Stimulated activated CD4-positive, alpha-beta T cell treated with anti-CD3 and anti-CD28 coated beads, Interleukin-4, amount 100 ng/mL, for 48 hours (primary cell): ENCODE data around the gene NEDD4.
"Not testable (repeated sequence)": the region's sequence is repeated elsewhere in the genome, so short reads cannot be mapped to it uniquely, and the experiment has no call there.

ENCODE experiments used
- DNase-seq, 2 donors: peaks; one replicate each; pipeline ENCODE4 v3.0.0-alpha.2; 2020; ENCODE audit warnings: low read depth in 2 of 2

NEDD4 gene

DNA sequence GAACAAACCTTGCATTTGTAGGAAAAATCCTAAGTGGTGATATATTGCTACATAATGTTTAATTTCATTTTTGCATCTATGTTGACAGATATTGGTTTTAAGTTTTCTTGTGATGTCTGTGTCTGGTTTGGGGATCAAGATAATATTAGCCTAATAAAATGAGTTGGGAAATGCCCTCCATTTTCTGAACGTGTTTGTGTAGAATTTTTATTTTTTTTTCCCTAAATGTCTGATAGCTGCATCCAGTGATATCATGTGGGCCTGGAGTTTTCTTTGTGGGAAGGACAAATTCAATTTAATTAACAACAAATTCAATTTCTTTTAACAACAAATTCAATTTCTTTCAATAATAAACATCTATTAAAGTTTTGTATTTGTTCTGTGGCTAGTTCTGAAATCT lies 35.1 kb downstream of the NEDD4 start:
- no peak for DNase-seq

GRCh38 chr15:55954862-55955605 lies 38.4 kb downstream of the NEDD4 start:
- DNase-seq = no peak

DNA sequence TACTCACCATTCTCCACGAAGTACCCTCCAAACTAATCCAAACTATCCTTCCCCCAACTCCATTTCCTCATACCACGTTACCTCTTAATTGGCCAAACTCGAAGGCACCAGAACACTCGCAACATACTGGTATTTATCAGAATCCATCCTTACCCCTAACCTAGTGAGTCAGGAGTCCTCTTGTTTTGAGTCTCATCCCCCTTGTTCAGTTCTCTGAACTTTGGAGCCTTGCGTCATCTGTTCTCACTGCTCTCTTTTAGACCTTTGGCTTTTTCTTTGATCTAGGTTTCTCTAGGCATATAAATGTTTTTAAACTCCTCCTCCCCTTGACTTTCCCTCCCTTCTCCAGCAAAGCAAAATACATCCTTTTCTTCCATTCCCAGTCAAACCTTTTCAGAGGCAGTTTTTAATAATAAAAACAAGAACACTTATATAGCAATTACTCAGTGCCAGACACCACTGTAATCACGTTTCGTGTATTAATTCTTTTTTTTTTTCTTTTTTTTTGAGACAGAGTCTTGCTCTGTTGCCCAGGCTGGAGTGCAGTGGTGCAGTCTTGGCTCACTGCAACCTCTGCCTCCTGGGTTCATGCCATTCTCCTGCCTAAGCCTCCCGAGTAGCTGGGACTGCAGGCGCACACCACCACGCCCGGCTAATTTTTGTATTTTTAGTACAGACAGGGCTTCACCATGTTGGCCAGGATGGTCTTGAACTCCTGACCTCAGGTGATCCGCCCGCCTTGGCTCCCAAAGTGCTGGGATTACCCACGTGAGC lies 40.7 kb downstream of the NEDD4 start:
- not testable (repeated sequence) for DNase-seq

DNA sequence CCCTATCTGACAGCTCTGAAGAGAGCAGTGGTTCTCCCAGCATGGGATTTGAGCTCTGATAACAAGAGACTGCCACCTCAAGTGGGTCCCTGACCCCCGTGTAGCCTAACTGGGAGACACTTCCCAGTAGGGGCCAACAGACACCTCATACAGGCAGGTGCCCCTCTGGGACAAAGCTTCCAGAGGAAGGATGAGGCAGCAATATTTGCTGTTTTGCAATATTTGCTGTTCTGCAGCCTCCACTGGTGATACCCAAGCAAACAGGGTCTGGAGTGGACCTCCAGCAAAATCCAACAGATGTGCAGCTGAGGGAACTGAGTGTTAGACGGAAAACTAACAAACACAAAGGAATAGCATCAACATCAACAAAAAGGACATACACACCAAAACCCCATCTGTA lies 48.8 kb downstream of the NEDD4 start:
- DNase-seq = not testable (repeated sequence)

- no peak for DNase-seq
Observed at GRCh38 chr15:55942332-55942731, 51.1 kb downstream of the NEDD4 start.

DNA sequence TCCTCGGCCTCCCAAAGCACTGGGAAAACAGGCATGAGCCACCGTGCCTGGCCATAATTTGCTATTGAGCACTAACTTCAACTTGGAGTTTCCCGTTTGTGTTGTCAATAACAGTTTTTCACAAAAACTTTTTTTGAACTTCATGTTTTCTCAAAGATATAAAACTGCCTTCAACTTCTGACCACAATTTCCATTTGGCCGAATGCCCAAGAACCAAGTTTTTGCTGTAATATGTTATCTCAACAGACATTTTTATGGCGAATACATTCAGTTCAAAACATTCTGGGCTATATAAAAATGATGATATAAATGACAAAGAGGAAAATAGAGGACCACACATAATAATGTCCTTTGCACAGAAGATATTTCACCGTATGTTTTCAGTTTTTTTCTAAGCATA lies 56.4 kb downstream of the NEDD4 start:
- no peak for DNase-seq

DNA sequence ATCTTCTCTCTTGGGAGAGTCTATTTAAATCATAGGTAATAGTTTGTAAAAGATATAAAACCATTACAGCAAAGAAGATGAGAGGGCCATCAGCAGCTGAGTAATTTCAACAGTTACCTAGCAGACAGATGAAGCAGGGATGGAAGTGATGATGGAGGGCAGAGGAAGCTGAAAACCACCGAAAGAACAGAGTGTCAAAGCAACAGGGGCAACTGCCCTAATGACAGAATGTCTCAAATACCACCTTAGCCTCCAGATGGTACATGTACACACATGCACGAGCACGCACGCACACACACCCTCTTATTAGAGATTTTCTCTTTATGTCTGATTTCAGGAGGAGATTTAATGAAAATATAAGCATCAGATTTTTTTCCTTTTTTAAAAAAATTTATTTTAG lies 64.5 kb downstream of the NEDD4 start:
- DNase-seq = no peak

DNA sequence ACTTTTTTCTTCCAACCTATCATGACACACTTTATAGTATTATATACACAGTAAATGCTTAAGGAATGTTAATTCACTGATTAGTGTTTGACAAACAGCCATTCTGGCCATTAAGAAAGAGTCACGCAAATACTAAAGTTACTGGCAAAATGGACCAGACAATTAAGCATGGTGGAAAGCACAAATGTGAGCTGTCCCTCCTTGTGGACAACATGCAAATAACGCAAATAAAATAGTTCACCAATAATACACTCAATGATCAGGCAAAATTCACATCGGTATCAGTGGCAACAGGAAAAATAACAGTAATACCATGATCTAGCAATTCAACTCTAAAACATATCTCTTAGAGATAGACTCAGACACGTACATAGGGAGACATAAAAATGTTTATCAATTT lies 71.7 kb downstream of the NEDD4 start:
- no peak for DNase-seq

DNA sequence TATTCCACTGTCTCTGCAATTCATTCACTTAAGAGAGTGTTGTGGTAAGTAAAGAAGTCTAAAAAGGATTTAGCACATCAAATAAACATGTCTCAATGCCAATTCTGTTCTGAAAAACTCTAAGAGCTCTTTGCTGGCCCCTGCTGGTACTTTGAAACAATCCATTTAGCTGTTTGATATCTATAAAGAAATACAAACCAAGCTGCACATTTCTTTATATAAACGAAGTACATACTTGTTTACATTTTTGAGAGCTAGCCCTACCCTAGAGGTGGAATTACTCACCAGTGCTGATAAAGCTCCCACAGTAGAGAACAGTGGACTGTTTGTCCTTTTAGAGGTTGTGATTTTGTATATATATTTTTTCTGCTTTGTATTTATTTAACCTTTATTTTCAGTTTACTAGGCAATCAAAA lies 75.5 kb downstream of the NEDD4 start:
- no peak for DNase-seq

DNA sequence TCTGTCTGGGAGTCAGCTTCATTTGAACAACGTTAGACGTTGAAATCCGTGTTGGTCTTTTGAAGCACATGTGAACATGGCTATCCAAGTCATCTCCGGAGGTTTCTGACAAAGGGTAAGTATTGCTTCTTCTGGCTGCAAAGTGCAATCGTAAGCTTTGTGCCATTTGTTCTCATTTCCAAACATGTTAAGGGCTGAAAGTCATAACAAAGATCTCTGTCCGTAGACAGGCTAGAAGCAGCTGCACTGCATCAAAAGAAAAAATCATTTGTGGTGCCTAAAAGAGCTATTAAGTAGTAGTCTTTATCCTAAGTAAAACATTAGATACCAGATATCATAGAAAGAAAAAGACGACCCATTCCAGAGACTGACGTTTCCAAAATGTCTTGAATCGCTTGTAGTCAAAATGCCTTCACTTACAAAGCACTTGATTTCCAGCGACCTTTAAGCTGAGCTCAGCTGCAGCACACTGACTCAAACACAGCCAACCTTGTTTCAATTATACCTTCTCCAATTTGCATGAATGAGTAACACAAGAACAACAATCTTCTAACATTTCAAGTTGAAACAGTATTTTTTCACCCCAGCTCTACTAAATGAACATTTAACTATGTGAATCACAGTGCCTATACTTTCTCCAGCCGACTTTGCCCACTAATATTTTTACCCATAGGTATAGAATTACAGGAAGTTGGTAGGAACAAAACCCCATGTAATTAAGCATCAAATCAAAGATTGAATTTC lies 76.6 kb downstream of the NEDD4 start:
- no peak for DNase-seq

- DNase-seq = no peak
Observed at GRCh38 chr15:55915876-55916567, 77.4 kb downstream of the NEDD4 start.

- no peak for DNase-seq
Observed at GRCh38 chr15:55915221-55915620, 78.2 kb downstream of the NEDD4 start.

DNA sequence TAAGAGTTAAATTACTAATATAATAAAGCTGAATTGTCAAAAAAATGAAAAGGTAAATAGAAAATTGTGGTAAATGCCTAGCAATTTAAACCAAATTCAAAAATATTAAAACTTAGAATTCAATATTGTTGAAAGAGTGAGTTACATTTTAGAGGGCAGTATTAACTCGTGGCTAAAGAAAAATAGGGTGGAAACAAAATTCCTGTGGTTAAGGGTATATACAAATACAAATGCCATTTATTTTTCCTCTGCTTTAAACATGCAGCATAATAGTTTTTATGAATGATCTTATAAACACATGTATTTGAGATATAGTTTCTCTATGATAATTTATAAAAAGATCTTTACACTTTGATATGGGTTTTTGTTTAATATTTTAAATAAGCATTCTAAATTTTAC lies 79.0 kb downstream of the NEDD4 start:
- DNase-seq = no peak

- DNase-seq = no peak
Observed at GRCh38 chr15:55912982-55913381, 80.4 kb downstream of the NEDD4 start.

DNA sequence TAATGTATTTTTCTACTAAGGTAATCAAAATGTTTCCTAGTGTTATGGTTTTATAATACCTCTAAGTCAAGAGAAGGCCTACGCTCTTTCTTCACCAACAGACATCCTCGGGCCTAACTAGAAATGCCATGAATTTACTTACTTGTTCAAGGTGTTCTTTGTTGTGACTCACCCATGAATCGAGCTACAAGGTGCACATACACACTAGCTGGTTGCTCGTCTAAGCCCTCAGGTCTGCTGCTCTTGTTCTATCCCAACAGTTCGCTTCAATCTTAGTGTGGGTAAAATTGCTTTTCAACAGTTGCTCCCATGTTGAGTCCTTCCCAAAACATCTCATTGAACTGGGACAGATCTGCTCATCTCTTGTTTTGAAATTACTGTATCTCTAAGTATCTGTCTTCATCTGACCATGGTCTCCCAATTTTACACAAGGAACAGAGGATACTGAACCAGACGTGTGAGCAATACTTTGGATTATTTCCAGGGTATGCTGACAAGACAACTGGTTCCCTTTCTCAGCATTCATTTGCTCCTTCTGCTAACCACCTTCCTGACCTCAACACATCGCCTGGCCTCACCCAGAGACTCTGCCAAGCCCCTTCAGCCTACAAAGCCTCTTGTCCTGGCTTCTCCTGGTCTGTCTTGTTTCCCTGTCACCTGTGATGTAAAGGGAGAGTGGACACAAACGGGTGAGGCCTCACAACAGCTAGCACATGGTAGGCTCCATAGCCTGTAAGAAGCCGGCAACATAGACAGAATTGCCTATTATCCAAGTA lies 84.2 kb downstream of the NEDD4 start:
- DNase-seq = no peak

DNA sequence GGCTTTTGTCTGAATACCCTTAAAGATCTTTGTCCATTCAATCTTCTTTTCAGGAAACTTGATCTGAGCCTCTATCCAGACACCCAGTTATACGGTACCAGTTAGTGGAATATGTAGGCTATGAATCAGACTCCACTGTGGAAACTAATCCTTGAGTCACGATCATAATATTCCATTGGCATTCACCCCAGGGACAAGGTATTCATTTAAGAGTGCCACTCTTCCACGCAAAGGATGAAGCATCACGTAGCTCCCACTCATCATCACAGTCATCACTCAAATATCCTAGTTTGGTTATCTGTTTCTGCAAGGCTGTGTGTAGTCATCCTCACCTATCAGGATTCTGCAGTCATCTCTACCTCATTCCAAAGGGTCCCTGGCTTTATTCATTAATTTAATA lies 85.6 kb downstream of the NEDD4 start:
- no peak for DNase-seq

DNA sequence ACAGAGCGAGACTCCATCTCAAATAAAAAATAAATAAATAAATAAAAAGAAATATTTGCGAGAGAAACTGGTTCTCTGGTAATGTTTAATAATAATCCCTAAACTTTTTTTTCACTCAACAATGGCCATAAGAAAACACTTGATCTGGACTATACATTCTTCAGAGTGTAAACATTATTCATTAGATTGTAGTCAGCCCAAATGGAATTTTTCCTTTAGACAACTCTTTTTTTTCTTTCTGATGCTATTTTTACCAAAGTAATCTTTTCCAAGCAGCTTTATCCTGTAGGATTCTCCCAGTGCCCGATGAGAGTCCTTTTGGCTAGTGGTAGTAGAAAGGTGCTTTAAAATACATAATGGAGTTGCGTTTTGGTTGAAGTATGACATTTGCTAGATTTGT lies 90.4 kb downstream of the NEDD4 start:
- no peak for DNase-seq

DNA sequence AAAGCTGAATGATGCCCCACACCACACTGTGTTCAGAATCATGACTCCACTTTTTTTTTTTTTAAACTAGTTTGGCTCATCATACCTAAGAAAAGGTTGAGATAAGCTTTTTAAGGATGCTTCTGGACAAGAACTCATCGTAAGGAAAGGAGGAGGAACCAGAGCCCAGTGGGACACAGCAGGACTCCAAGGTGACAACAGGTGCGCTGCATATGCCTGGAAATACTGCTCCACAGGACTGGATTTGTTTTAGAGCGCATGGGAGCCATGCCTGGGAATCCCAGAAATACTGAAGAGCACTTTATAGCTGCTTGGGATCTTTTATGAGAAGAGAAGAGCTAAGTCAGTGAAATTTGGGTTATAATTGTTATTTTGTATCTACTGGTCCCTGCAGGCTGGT lies 93.4 kb downstream of the NEDD4 start:
- no peak for DNase-seq

GRCh38 chr15:55899537-55899936 lies 93.9 kb downstream of the NEDD4 start:
- no peak for DNase-seq

- DNase-seq = no peak
Observed at GRCh38 chr15:55897560-55898336, 95.7 kb downstream of the NEDD4 start.
